ENCODE results near the gene MLYCD.

Gene MLYCD

DNA sequence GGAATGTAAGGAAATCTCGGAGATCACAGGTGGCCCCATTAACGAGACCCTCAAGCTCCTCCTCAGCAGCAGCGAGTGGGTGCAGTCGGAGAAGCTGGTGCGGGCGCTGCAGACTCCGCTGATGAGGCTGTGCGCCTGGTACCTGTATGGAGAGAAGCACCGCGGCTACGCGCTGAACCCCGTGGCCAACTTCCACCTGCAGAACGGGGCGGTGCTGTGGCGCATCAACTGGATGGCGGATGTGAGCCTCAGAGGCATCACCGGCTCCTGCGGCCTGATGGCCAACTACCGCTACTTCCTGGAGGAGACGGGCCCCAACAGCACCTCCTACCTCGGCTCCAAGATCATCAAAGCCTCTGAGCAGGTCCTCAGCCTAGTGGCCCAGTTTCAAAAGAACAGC, 16.2 kb downstream of the MLYCD start:
- TF ChIP-seq EZH2 (IDR thresholded peaks at IDR 0.05; ENCODE audit: borderline replicate concordance, low read length) = no peak
- TF ChIP-seq, protein P1, sequence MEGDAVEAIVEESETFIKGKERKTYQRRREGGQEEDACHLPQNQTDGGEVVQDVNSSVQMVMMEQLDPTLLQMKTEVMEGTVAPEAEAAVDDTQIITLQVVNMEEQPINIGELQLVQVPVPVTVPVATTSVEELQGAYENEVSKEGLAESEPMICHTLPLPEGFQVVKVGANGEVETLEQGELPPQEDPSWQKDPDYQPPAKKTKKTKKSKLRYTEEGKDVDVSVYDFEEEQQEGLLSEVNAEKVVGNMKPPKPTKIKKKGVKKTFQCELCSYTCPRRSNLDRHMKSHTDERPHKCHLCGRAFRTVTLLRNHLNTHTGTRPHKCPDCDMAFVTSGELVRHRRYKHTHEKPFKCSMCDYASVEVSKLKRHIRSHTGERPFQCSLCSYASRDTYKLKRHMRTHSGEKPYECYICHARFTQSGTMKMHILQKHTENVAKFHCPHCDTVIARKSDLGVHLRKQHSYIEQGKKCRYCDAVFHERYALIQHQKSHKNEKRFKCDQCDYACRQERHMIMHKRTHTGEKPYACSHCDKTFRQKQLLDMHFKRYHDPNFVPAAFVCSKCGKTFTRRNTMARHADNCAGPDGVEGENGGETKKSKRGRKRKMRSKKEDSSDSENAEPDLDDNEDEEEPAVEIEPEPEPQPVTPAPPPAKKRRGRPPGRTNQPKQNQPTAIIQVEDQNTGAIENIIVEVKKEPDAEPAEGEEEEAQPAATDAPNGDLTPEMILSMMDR (IDR thresholded peaks at IDR 0.05; ENCODE audit: low read length) = no peak

DNA sequence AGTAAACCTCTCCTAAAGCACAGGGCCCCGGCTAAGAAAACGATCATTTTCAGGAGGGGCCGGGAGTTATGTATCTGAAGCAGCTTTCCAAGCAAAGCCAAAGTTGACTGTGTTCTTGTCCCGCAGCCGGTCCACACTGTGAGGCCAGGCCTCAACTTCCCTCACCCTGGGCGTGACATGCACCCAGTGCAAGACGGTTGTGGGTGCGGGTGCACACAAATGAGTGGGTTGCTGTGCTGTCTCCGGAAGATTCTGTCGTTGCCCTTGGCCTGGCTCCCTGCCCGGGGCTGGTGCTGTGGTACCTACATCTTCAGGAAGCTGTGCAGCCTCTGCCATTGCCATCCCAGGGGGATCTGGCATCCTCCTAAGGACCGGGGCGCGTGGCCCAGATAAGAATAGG, 16.6 kb downstream of the MLYCD start:
- Histone ChIP-seq H3F3A (ENCODE audit: insufficient read depth, low read length) (no peaks in the 10 kb centered on the region), H3K9me3 (ENCODE audit: low read length) (no peaks in the 10 kb centered on the region), H2AFZ (ENCODE audit: low read length) (no peak overlapping the region), H4K20me1 (ENCODE audit: insufficient read depth, low read length) (no peaks in the 10 kb centered on the region), H3K9ac (ENCODE audit: low read length) (no peak overlapping the region), H3K9me2 (ENCODE audit: low read depth, low read length) (no peaks in the 10 kb centered on the region), H3K79me2 (ENCODE audit: insufficient read depth, low read length) (no peaks in the 10 kb centered on the region), H3K4me3 (ENCODE audit: low read depth, low read length, poor library complexity, severe bottlenecking) (no peak overlapping the region), H3K4me1 (ENCODE audit: insufficient read depth, low read length, severe bottlenecking) (no peaks in the 10 kb centered on the region), H3K36me3 (ENCODE audit: insufficient read depth, low read length) (peaks cover 44% of the 10 kb centered on the region), H3K4me2 (ENCODE audit: low read length) (no peak overlapping the region), H3K27ac (ENCODE audit: low read depth, low read length, poor library complexity, severe bottlenecking) (no peak overlapping the region), H3K27me3 (ENCODE audit: insufficient read depth, low read length) (no peaks in the 10 kb centered on the region)
- TF ChIP-seq EZH2 (IDR thresholded peaks at IDR 0.05; ENCODE audit: borderline replicate concordance, low read length) = no peak
- TF ChIP-seq, protein P1 (IDR thresholded peaks at IDR 0.05; ENCODE audit: low read length) = no peak

More for the DNA sequence above, 16.2 kb downstream of the MLYCD start:
- peaks cover 44% of the 10 kb centered on the region for H3K36me3 ChIP-seq (ENCODE audit: insufficient read depth, low read length)
- no peak overlapping the region for H3K4me2 ChIP-seq (ENCODE audit: low read length)
- H3F3A ChIP-seq (ENCODE audit: insufficient read depth, low read length) = no peaks in the 10 kb centered on the region
- H3K9me3 ChIP-seq (ENCODE audit: low read length) = no peaks in the 10 kb centered on the region
- no peaks in the 10 kb centered on the region for H3K9me2 ChIP-seq (ENCODE audit: low read depth, low read length)
- no peak overlapping the region for H3K27ac ChIP-seq (ENCODE audit: low read depth, low read length, poor library complexity, severe bottlenecking)
- no peaks in the 10 kb centered on the region for H4K20me1 ChIP-seq (ENCODE audit: insufficient read depth, low read length)
- no peak overlapping the region for H2AFZ ChIP-seq (ENCODE audit: low read length)
- no peaks in the 10 kb centered on the region for H3K4me1 ChIP-seq (ENCODE audit: insufficient read depth, low read length, severe bottlenecking)
- H3K79me2 ChIP-seq (ENCODE audit: insufficient read depth, low read length) = no peaks in the 10 kb centered on the region
- no peak overlapping the region for H3K9ac ChIP-seq (ENCODE audit: low read length)
- H3K27me3 ChIP-seq (ENCODE audit: insufficient read depth, low read length) = no peaks in the 10 kb centered on the region
- H3K4me3 ChIP-seq (ENCODE audit: low read depth, low read length, poor library complexity, severe bottlenecking) = no peak overlapping the region

DNA sequence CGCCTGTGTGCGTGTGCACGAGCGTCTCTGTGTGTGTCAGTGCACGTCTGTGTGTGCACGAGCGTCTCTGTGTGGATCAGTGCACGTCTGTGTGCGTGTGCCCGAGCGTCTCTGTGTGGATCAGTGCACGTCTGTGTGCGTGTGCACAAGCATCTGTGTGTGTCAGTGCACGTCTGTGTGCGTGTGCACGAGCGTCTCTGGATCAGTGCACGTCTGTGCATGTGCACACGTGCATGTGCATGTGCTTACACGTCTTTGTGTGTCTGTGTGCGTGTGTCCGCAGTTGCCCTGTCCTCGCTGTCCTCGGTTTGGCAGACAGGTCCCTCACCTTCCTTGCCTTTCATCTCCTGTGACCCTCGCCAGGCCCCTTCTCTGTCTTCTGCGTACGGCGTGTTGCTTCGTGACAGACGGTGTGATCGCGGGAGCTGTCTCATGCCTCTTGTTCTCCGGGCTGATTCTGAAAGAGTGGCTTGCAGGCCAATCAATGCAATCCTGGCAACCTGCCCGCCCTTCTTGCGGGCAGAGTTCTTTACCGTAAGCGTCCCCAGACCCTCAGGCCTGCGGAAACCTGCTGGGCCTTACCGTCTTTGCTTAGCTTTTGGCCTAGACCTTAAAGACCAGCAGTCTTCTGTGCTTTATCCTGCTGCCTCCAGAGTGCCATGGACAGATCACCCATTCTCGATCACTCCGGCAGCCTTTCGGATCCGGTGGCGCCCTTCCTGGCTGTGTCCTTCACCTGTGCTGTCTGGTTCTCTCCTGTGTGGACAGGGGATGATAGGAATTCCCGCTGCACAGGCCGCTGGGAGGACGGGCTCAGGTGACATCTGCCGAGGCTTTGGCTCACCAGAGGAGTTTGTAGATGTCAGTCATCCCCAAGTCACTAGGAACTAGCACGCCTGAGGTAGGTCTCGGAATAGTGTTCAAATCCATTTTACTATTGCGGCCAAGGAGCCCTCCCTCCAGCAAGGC, 18.5 kb downstream of the MLYCD start:
- Histone ChIP-seq H3K27me3 (ENCODE audit: insufficient read depth, low read length) (no peaks in the 10 kb centered on the region), H2AFZ (ENCODE audit: low read length) (no peak overlapping the region), H3K36me3 (ENCODE audit: insufficient read depth, low read length) (peaks cover 36% of the 10 kb centered on the region), H4K20me1 (ENCODE audit: insufficient read depth, low read length) (no peaks in the 10 kb centered on the region), H3K79me2 (ENCODE audit: insufficient read depth, low read length) (no peaks in the 10 kb centered on the region), H3K9me2 (ENCODE audit: low read depth, low read length) (no peaks in the 10 kb centered on the region), H3K4me1 (ENCODE audit: insufficient read depth, low read length, severe bottlenecking) (no peaks in the 10 kb centered on the region), H3K4me3 (ENCODE audit: low read depth, low read length, poor library complexity, severe bottlenecking) (no peak overlapping the region), H3K27ac (ENCODE audit: low read depth, low read length, poor library complexity, severe bottlenecking) (no peak overlapping the region), H3K9ac (ENCODE audit: low read length) (no peak overlapping the region), H3K9me3 (ENCODE audit: low read length) (no peaks in the 10 kb centered on the region), H3F3A (ENCODE audit: insufficient read depth, low read length) (no peaks in the 10 kb centered on the region), H3K4me2 (ENCODE audit: low read length) (no peak overlapping the region)
- TF ChIP-seq EZH2 (IDR thresholded peaks at IDR 0.05; ENCODE audit: borderline replicate concordance, low read length) = no peak
- TF ChIP-seq, protein P1 (IDR thresholded peaks at IDR 0.05; ENCODE audit: low read length) = no peak
